Ovary (tissue), 3 donors: ENCODE results near the gene FAM114A2.

Experiments used
- CTCF ChIP-seq, 3 donors: fragments of 450-650 bp in 2 of 3; fragments of 200-600 bp in 1 of 3; IDR thresholded peaks; one replicate each; pipeline versions ENCODE4 v1.5.1 to v1.8.0; 2016 to 2022; ENCODE audit warnings: antibody characterized with exemption in 3 of 3, mild to moderate bottlenecking in 1 of 3
- EP300 ChIP-seq: sonication (generic); formaldehyde crosslinking; IDR thresholded peaks from one replicate; pipeline ENCODE4 v1.6.1; 2017; ENCODE audit warnings: antibody characterized with exemption
- donor health status: DM: no; HTN: no; CAD: no.

DNA sequence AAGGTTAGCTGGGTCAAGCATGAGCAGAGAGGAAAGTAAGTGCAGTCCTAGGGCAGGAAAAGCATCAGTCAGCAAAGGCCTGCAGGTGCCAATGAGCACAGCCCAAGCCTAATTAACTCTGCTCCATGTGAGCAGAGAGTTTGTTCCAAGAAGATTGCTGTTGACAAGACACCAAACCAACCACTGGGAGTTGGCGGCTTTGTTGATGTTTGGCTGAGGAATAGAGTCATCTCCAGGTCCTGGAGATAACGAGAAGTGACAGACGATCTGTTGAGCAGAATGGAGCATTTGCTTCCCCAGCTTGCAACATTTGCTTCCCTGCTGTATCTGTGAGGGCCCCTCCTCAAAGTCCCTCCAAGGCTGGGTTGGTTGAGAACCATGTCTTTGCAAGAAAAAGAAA, 68.2 kb downstream of the FAM114A2 start:
- TF ChIP-seq CTCF (IDR thresholded peaks at IDR 0.05) (no peak), EP300 (no peak)
